HG03196 (cell line): ENCODE results near the gene FGD6.
"Not testable (repeated sequence)": the region's sequence is repeated elsewhere in the genome, so short reads cannot be mapped to it uniquely, and the experiment has no call there.

Source experiments
- ATAC-seq: cut with Tn5 transposase; IDR thresholded peaks from one replicate; pipeline ENCODE4 v1.9.1; 2021; ENCODE audit not compliant: unreplicated experiment

The FGD6 gene

GRCh38 chr12:95217377-95218149 lies at the start of gene FGD6, which contains the start of gene VEZT:
Gene FGD6, minus strand, starts transcription at chr12:95217467. Its CDS starts 227 bp downstream, at chr12:95217240.
Gene VEZT, plus strand, starts transcription at chr12:95217807. Its CDS starts 44 bp downstream, at chr12:95217851.
- ATAC-seq, result peak; percentile 92

- no peak for ATAC-seq
These were observed 49.0 kb upstream of the FGD6 start for GRCh38 chr12:95266254-95266653.

DNA sequence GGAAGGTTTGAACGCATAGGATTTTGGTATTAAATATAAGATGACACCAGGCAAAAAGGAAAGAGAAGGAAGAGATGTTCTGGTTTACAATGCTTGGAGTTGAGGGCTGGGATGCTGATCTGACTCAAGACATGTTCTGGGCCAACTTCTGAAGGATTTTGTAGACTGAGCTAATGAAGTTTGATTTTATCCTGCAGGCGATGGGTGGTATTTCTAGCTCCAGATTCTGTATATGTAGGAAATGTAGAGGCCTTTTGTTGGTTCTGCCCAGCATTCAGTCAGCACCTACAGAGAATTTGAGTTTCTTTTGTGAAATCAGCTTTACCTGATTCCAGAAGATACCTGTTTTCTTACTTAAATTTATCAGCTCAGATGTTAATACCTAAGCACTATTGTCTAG lies 48.5 kb upstream of the FGD6 start:
- no peak for ATAC-seq

- ATAC-seq, result no peak
These were observed 45.5 kb upstream of the FGD6 start for GRCh38 chr12:95262808-95263207.

- no peak for ATAC-seq
These were observed 43.8 kb upstream of the FGD6 start for GRCh38 chr12:95261109-95261508.

GRCh38 chr12:95259368-95259767 lies 42.1 kb upstream of the FGD6 start:
- no peak for ATAC-seq

GRCh38 chr12:95258803-95259202 lies 41.5 kb upstream of the FGD6 start:
- ATAC-seq, result no peak

- no peak for ATAC-seq
These were observed 40.9 kb upstream of the FGD6 start for GRCh38 chr12:95258151-95258550.

- ATAC-seq, result no peak
These were observed 40.3 kb upstream of the FGD6 start for GRCh38 chr12:95257541-95257940.

GRCh38 chr12:95253386-95253785 lies 36.1 kb upstream of the FGD6 start:
- ATAC-seq, result no peak

- ATAC-seq, result no peak
These were observed 31.5 kb upstream of the FGD6 start for GRCh38 chr12:95248604-95249360.

DNA sequence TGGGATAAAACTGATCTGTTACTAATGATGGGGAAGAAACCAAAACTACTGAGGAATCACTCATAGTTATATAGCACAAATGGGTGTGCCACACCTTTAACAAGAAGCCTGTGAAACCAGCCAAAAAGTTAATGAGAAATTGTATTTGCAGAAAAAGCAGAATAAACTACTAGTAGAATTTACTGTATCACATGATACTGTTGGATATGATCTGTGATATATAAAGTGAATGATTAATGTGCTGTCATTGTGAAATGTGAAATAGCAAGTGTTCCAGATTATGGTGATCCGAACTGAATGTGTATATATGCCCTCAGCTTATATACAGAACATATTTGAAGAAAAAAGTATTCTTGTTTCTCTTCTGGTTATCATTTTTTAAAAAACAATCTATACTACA lies 30.8 kb upstream of the FGD6 start:
- ATAC-seq, result no peak

DNA sequence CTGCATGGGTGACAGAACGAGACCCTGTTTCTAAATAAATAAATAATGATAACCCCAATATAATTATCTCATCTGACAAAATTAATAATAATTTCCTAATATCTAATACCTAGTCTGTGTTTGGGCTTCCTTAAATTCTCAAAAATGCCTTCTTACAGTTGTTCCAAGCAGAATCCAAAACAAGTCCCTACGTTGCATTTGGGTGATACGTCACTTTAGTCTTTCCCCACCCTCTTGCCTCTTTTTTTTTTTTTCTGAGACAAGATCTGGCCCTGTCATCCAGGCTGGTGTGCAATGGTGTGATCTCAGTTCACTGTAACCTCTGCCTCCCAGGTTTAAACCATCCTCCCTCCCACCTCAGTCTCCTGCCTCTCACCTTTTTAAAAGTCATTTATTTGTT lies 27.1 kb upstream of the FGD6 start:
- no peak for ATAC-seq

- no peak for ATAC-seq
These were observed 26.4 kb upstream of the FGD6 start for GRCh38 chr12:95243497-95244183.

GRCh38 chr12:95241761-95242506 lies 24.7 kb upstream of the FGD6 start:
- no peak for ATAC-seq

GRCh38 chr12:95241138-95241537 lies 23.9 kb upstream of the FGD6 start:
- not testable (repeated sequence) for ATAC-seq

DNA sequence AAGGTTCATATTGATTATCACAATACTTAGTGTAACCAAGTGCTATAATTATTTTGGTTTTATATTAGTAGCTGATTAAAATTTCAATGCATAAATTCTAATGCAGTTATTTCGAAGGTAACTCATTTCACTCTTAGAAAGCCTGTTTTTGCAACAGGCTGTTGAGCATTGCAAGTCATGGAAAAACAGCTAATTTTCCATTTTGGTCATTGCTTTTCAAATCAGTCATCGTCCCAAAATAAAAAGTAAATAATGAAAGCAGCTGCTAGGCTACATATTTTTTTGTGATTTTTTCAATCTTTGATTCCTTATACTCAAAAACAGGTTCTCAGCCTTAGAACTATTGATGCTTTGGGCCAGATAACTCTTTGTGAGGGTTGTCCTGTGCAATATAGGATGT lies 23.3 kb upstream of the FGD6 start:
- no peak for ATAC-seq

DNA sequence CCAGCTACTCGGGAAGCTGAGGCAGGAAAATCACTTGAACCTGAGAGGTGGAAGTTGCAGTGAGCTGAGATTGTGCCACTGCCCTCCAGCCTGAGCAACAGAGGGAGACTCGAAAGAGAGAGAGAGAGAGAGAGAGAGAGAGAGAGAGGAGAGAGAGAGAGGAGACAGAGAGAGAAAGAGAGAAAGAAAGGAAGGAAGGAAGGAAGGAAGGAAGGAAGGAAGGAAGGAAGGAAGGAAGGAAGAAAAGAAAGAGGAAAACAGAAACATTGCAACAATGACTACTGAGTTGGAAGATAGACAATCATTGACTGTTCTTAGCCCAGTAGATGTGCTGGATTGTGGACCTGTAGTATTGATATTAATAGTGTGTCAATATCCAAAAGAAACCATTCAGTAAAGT lies 22.6 kb upstream of the FGD6 start:
- ATAC-seq, result not testable (repeated sequence)

DNA sequence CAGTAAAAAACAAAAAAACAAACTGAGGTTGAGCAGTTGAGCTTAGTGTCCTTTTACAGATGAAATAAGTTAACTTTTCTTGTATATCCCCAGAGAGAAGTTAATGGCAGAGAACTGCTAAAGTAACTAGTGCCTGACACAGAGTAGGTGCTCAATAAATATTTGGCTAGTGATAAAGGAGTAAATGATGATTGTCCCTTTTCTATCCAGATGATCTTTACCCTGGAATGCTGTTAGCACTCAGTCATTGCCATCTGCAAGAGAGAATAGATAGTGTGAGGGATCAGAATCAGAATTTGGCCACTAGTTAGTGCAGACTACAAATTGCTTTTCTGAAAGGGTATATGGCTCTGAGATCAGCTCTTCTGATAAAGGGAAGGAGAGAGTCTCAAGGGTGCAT lies 21.9 kb upstream of the FGD6 start:
- ATAC-seq, result no peak

DNA sequence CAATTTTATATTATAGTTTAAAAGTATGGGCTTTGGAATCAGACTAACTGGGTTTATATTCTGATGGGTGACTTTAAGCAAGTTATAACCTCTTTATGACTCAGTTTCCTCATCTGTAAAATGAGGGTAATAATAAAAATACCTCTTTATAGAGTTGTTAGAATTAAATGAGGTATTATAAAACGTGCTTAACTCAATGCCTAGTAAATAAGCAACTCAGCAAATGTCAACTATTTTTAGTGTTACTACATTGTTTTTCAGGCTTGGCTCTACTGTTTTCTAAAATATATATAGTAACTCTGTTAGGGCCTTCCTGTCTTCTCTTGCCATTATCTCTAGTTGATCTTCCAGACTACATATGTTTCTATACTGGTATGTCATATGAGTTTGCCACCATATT lies 20.9 kb upstream of the FGD6 start:
- ATAC-seq, result no peak

DNA sequence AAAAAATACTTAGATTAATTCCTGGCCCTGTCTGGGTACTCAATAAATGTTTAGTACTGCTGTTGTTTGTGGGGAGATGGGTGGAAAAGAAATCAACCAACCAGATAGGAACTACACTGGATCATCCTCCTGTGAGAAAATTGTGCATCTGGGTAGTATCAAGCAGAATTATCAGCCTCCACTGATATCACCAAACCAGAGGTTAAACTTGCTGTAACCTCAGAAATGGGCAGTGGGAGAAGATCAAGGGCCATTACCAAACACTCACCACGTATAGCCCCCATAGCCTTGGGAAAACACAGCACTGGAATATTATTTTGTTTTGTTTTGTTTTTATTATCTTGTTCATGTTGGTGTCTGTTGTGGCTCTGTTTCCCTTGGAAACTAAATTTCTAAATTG lies 20.0 kb upstream of the FGD6 start:
- no peak for ATAC-seq
